ENCODE data around the gene ATP5PF.

ATP5PF gene

GRCh38 chr21:25759573-25759972 lies 24.9 kb upstream of the ATP5PF start:
- Histone ChIP-seq H3K9me3 (ENCODE audit: insufficient read depth, low read length) (no peaks in the 10 kb centered on the region), H3K4me1 (ENCODE audit: low read length) (no peaks in the 10 kb centered on the region), H3K4me2 (ENCODE audit: low read length) (no peak overlapping the region), H3K27me3 (ENCODE audit: low read depth, low read length) (no peaks in the 10 kb centered on the region), H2AFZ (ENCODE audit: low read depth, low read length) (no peak overlapping the region), H3K4me3 (ENCODE audit: low read length) (no peak overlapping the region), H4K20me1 (ENCODE audit: insufficient read depth, low read length) (no peaks in the 10 kb centered on the region), H3K9ac (ENCODE audit: low read length) (no peak overlapping the region), H3K36me3 (replicated peaks; ENCODE audit: low read depth, low read length) (peaks cover 16% of the 10 kb centered on the region), H3K27ac (ENCODE audit: low read length) (no peak overlapping the region), H3K79me2 (ENCODE audit: low read length) (no peaks in the 10 kb centered on the region)
- no peak for TF ChIP-seq EZH2phosphoT487 (IDR thresholded peaks at IDR 0.05; ENCODE audit: low read depth)
- TF ChIP-seq CTCF (IDR thresholded peaks at IDR 0.05; ENCODE audit: low read depth, low read length), result no peak

- H3K4me1 ChIP-seq (ENCODE audit: low read length), result no peaks in the 10 kb centered on the region
- TF ChIP-seq CTCF (IDR thresholded peaks at IDR 0.05; ENCODE audit: low read depth, low read length), result no peak
- TF ChIP-seq EZH2phosphoT487 (IDR thresholded peaks at IDR 0.05; ENCODE audit: low read depth), result no peak
- H3K9me3 ChIP-seq (ENCODE audit: insufficient read depth, low read length), result no peaks in the 10 kb centered on the region
- no peak overlapping the region for H3K9ac ChIP-seq (ENCODE audit: low read length)
- H3K4me2 ChIP-seq (ENCODE audit: low read length), result no peak overlapping the region
- no peak overlapping the region for H2AFZ ChIP-seq (ENCODE audit: low read depth, low read length)
- peaks cover 19% of the 10 kb centered on the region for H3K36me3 ChIP-seq (replicated peaks; ENCODE audit: low read depth, low read length)
- no peaks in the 10 kb centered on the region for H3K79me2 ChIP-seq (ENCODE audit: low read length)
- no peaks in the 10 kb centered on the region for H4K20me1 ChIP-seq (ENCODE audit: insufficient read depth, low read length)
- H3K27ac ChIP-seq (ENCODE audit: low read length), result no peak overlapping the region
- no peak overlapping the region for H3K4me3 ChIP-seq (ENCODE audit: low read length)
- no peaks in the 10 kb centered on the region for H3K27me3 ChIP-seq (ENCODE audit: low read depth, low read length)
Observed at GRCh38 chr21:25757531-25757930, 22.8 kb upstream of the ATP5PF start.

GRCh38 chr21:25756190-25756932 lies 21.7 kb upstream of the ATP5PF start:
- Histone ChIP-seq H3K9me3 (ENCODE audit: insufficient read depth, low read length) (no peaks in the 10 kb centered on the region), H3K9ac (ENCODE audit: low read length) (no peak overlapping the region), H3K4me1 (ENCODE audit: low read length) (no peaks in the 10 kb centered on the region), H3K27ac (ENCODE audit: low read length) (no peak overlapping the region), H3K27me3 (ENCODE audit: low read depth, low read length) (no peaks in the 10 kb centered on the region), H3K4me2 (ENCODE audit: low read length) (no peak overlapping the region), H3K4me3 (ENCODE audit: low read length) (no peak overlapping the region), H2AFZ (ENCODE audit: low read depth, low read length) (no peak overlapping the region), H4K20me1 (ENCODE audit: insufficient read depth, low read length) (no peaks in the 10 kb centered on the region), H3K79me2 (ENCODE audit: low read length) (no peaks in the 10 kb centered on the region), H3K36me3 (replicated peaks; ENCODE audit: low read depth, low read length) (peaks cover 23% of the 10 kb centered on the region)
- no peak for TF ChIP-seq CTCF (IDR thresholded peaks at IDR 0.05; ENCODE audit: low read depth, low read length)
- no peak for TF ChIP-seq EZH2phosphoT487 (IDR thresholded peaks at IDR 0.05; ENCODE audit: low read depth)

- Histone ChIP-seq H3K36me3 (replicated peaks; ENCODE audit: low read depth, low read length) (peaks cover 19% of the 10 kb centered on the region), H3K4me1 (ENCODE audit: low read length) (no peaks in the 10 kb centered on the region), H3K4me2 (ENCODE audit: low read length) (no peak overlapping the region), H3K27ac (ENCODE audit: low read length) (no peak overlapping the region), H4K20me1 (ENCODE audit: insufficient read depth, low read length) (no peaks in the 10 kb centered on the region), H3K79me2 (ENCODE audit: low read length) (no peaks in the 10 kb centered on the region), H3K9me3 (ENCODE audit: insufficient read depth, low read length) (no peaks in the 10 kb centered on the region), H2AFZ (ENCODE audit: low read depth, low read length) (no peak overlapping the region), H3K27me3 (ENCODE audit: low read depth, low read length) (no peaks in the 10 kb centered on the region), H3K4me3 (ENCODE audit: low read length) (no peak overlapping the region), H3K9ac (ENCODE audit: low read length) (no peak overlapping the region)
- TF ChIP-seq EZH2phosphoT487 (IDR thresholded peaks at IDR 0.05; ENCODE audit: low read depth) (no peak), CTCF (IDR thresholded peaks at IDR 0.05; ENCODE audit: low read depth, low read length) (no peak)
Observed at GRCh38 chr21:25752416-25752815, 17.7 kb upstream of the ATP5PF start.

Data from OCI-LY3 (cell line).